GM12891 (cell line): Measurements from ENCODE around the gene PTPRQ.

Experiments used
- POLR2AphosphoS5 ChIP-seq: IDR thresholded peaks from 2 replicates; pipeline ENCODE4 v1.6.1; 2011; ENCODE audit warnings: low read depth, low read length, control low read depth
- SPI1 ChIP-seq: IDR thresholded peaks from 2 replicates; pipeline ENCODE4 v1.6.1; 2011; ENCODE audit warnings: low read depth, low read length, control low read depth

- no peak for TF ChIP-seq SPI1
- TF ChIP-seq POLR2AphosphoS5 = no peak
Observed at GRCh38 chr12:80469681-80470080, 25.6 kb downstream of the PTPRQ start.
